HepG2 (cell line): Measurements from ENCODE around the gene PSAP. TPM values are rescaled to one million over a fixed set of nuclear protein-coding genes. Genes with fewer than 3 reads are reported as not detected.
A peak's percentile ranks its signal among the peaks of the same experiment; 100 is the strongest.

Experiments
- FOXJ3 ChIP-seq: sonication (generic); formaldehyde crosslinking; IDR thresholded peaks from 2 replicates; pipeline ENCODE4 v1.4.0; 2020; ENCODE audit warnings: missing genetic modification reagents, mild to moderate bottlenecking, borderline replicate concordance
- NFRKB ChIP-seq: fragments of 450-650 bp; IDR thresholded peaks from 2 replicates; pipeline ENCODE4 v1.6.1; 2017
- REL ChIP-seq: sonication (generic); formaldehyde crosslinking; conservative IDR thresholded peaks from 2 replicates; pipeline ENCODE4 v1.8.0; 2022; ENCODE audit warnings: mild to moderate bottlenecking, missing genetic modification reagents, moderate library complexity
- REPIN1 ChIP-seq: sonication (generic); formaldehyde crosslinking; IDR thresholded peaks from 2 replicates; pipeline ENCODE4 v1.8.0; 2022; ENCODE audit warnings: missing genetic modification reagents, low read depth, mild to moderate bottlenecking, borderline replicate concordance
- ZNF3 ChIP-seq: IDR thresholded peaks from 2 replicates; pipeline ENCODE4 v1.7.0; 2017; ENCODE audit warnings: inconsistent platforms
- ZNF567 ChIP-seq: sonication (generic); formaldehyde crosslinking; IDR thresholded peaks from 2 replicates; pipeline ENCODE4 v1.8.1; 2023; ENCODE audit warnings: mild to moderate bottlenecking, missing genetic modification reagents, borderline replicate concordance
- ZNF781 ChIP-seq: sonication (generic); formaldehyde crosslinking; IDR thresholded peaks from 2 replicates; pipeline ENCODE4 v1.5.1; 2020; ENCODE audit warnings: borderline replicate concordance, mild to moderate bottlenecking, missing genetic modification reagents; ENCODE audit errors: not compliant biosample characterization
- ZNF891 ChIP-seq: sonication (generic); formaldehyde crosslinking; IDR thresholded peaks from 2 replicates; pipeline ENCODE4 v1.5.0; 2020; ENCODE audit warnings: mild to moderate bottlenecking, missing genetic modification reagents
- polyA plus RNA-seq, 8 experiments: library from polyadenylated mRNA; depleted of rRNA in 3 of 8; stranded (reverse) in 7 of 8; unstranded in 1 of 8; fragments of >200 nt; fragmentation: Illumina TruSeq in 4 of 8; extraction: Trizol in 4 of 8; gene quantifications; 2 replicates each; pipeline versions ENCODE4 v1.2.1 to v1.2.3, GENCODE V29; 2011 to 2016; ENCODE audit warnings: low read depth in 4 of 8, missing spikeins in 1 of 8, mixed read lengths in 1 of 8; ENCODE audit not compliant: insufficient read depth in 1 of 8
- total RNA-seq, 5 experiments: library from RNA; depleted of rRNA; stranded (reverse); fragments of >200 nt; fragmentation: Illumina TruSeq; extraction: Trizol; gene quantifications; 2 replicates each; pipeline ENCODE4 v1.2.3, GENCODE V29; 2016; ENCODE audit warnings: low read depth in 1 of 5
- TF ChIP-seq, protein P1 (sequence below): sonication (generic); formaldehyde crosslinking; IDR thresholded peaks from 2 replicates; pipeline ENCODE4 v1.4.0; 2020; ENCODE audit warnings: missing genetic modification reagents; ENCODE audit errors: not compliant biosample characterization
- TF ChIP-seq, protein P2 (sequence below): sonication (generic); formaldehyde crosslinking; IDR thresholded peaks from 2 replicates; pipeline ENCODE4 v1.4.0; 2020; ENCODE audit warnings: missing genetic modification reagents
- TF ChIP-seq, protein P3 (sequence below): IDR thresholded peaks from 2 replicates; pipeline ENCODE4 v1.6.1; 2012; ENCODE audit warnings: inconsistent platforms
- TF ChIP-seq, protein P4 (sequence below): sonication (generic); formaldehyde crosslinking; IDR thresholded peaks from 2 replicates; pipeline ENCODE4 v1.8.0; 2022; ENCODE audit warnings: mild to moderate bottlenecking, missing genetic modification reagents, moderate library complexity
- TF ChIP-seq, protein P5 (sequence below), 2 experiments: fragments of 450-650 bp in 1 of 2; sonication (generic) in 1 of 2; formaldehyde crosslinking in 1 of 2; IDR thresholded peaks; 2 replicates each; pipeline versions ENCODE4 v1.6.1 to v1.8.0; 2016 to 2022; ENCODE audit warnings: antibody characterized with exemption in 1 of 2, mild to moderate bottlenecking in 1 of 2, missing genetic modification reagents in 1 of 2

Gene PSAP
- total and polyA plus RNA-seq, 2 of the 13 experiments (the other 11 are each of a cell fraction or from before 2014, with no cell fraction given), result 323 to 643 TPM

DNA sequence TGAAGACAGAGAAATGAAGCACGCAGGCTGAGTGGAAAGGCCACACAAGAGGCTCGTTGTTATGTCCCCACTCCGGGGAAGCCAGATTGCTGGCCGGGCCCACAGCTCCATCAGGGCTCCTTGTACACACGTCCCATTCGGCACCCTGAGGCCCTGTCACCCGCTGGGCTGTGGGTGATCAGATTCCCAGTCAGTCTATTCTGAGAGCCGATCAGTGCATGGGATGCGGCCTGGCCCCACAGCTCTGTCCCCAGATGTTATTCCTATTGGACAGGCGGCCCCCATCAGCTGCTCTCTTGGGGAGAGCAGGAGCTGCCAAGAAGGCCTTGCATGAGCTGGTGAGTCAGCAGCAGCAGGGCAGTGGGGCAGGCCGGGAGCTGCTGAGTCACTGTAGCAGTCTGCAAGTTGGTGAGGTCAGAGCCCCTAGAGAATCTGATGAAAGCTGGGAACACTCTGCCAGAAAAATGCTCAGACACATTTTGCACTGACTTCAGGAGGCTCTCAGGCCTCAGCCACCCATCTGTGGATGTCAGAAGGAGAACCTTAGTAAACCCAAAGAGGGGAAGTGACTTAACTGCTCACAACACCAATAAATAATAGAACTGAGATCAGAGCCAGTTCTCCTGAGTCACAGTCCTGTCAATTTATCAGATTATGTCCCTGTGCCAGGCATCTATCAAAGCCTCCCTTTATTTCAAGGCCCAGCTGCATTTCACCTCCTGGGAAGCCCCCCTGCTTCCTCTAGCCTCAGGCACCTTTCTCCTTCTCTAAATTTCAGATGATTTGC lies 9.4 kb upstream of the PSAP start (continued):
- TF ChIP-seq, protein P1, sequence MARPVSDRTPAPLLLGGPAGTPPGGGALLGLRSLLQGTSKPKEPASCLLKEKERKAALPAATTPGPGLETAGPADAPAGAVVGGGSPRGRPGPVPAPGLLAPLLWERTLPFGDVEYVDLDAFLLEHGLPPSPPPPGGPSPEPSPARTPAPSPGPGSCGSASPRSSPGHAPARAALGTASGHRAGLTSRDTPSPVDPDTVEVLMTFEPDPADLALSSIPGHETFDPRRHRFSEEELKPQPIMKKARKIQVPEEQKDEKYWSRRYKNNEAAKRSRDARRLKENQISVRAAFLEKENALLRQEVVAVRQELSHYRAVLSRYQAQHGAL (CRISPR knock-in tag), result no peak
- TF ChIP-seq, protein P2, sequence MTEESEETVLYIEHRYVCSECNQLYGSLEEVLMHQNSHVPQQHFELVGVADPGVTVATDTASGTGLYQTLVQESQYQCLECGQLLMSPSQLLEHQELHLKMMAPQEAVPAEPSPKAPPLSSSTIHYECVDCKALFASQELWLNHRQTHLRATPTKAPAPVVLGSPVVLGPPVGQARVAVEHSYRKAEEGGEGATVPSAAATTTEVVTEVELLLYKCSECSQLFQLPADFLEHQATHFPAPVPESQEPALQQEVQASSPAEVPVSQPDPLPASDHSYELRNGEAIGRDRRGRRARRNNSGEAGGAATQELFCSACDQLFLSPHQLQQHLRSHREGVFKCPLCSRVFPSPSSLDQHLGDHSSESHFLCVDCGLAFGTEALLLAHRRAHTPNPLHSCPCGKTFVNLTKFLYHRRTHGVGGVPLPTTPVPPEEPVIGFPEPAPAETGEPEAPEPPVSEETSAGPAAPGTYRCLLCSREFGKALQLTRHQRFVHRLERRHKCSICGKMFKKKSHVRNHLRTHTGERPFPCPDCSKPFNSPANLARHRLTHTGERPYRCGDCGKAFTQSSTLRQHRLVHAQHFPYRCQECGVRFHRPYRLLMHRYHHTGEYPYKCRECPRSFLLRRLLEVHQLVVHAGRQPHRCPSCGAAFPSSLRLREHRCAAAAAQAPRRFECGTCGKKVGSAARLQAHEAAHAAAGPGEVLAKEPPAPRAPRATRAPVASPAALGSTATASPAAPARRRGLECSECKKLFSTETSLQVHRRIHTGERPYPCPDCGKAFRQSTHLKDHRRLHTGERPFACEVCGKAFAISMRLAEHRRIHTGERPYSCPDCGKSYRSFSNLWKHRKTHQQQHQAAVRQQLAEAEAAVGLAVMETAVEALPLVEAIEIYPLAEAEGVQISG, result peak; percentile 57
- TF ChIP-seq, protein P3, sequence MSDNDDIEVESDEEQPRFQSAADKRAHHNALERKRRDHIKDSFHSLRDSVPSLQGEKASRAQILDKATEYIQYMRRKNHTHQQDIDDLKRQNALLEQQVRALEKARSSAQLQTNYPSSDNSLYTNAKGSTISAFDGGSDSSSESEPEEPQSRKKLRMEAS, result peak; percentile 62
- TF ChIP-seq, protein P4, sequence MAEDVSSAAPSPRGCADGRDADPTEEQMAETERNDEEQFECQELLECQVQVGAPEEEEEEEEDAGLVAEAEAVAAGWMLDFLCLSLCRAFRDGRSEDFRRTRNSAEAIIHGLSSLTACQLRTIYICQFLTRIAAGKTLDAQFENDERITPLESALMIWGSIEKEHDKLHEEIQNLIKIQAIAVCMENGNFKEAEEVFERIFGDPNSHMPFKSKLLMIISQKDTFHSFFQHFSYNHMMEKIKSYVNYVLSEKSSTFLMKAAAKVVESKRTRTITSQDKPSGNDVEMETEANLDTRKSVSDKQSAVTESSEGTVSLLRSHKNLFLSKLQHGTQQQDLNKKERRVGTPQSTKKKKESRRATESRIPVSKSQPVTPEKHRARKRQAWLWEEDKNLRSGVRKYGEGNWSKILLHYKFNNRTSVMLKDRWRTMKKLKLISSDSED, result no peak
- no peak for TF ChIP-seq ZNF567 (CRISPR knock-in tag)
- no peak for TF ChIP-seq NFRKB
- TF ChIP-seq REL, result no peak
- no peak for TF ChIP-seq ZNF3 (CRISPR knock-in tag)
- TF ChIP-seq FOXJ3 (CRISPR knock-in tag), result 0 out of 2 replicates have a peak, but pooled peaks have one; percentile 29
- TF ChIP-seq, protein P5, sequence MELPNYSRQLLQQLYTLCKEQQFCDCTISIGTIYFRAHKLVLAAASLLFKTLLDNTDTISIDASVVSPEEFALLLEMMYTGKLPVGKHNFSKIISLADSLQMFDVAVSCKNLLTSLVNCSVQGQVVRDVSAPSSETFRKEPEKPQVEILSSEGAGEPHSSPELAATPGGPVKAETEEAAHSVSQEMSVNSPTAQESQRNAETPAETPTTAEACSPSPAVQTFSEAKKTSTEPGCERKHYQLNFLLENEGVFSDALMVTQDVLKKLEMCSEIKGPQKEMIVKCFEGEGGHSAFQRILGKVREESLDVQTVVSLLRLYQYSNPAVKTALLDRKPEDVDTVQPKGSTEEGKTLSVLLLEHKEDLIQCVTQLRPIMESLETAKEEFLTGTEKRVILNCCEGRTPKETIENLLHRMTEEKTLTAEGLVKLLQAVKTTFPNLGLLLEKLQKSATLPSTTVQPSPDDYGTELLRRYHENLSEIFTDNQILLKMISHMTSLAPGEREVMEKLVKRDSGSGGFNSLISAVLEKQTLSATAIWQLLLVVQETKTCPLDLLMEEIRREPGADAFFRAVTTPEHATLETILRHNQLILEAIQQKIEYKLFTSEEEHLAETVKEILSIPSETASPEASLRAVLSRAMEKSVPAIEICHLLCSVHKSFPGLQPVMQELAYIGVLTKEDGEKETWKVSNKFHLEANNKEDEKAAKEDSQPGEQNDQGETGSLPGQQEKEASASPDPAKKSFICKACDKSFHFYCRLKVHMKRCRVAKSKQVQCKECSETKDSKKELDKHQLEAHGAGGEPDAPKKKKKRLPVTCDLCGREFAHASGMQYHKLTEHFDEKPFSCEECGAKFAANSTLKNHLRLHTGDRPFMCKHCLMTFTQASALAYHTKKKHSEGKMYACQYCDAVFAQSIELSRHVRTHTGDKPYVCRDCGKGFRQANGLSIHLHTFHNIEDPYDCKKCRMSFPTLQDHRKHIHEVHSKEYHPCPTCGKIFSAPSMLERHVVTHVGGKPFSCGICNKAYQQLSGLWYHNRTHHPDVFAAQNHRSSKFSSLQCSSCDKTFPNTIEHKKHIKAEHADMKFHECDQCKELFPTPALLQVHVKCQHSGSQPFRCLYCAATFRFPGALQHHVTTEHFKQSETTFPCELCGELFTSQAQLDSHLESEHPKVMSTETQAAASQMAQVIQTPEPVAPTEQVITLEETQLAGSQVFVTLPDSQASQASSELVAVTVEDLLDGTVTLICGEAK (IDR thresholded peaks at IDR 0.05), result no peak
- TF ChIP-seq, protein P5 (CRISPR knock-in tag; IDR thresholded peaks at IDR 0.05), result no peak
- TF ChIP-seq REPIN1 (CRISPR knock-in tag), result no peak
- TF ChIP-seq ZNF891 (CRISPR knock-in tag), result no peak
- no peak for TF ChIP-seq ZNF781 (CRISPR knock-in tag)
